ENCODE results near the gene PCSK9.

PCSK9 gene

DNA sequence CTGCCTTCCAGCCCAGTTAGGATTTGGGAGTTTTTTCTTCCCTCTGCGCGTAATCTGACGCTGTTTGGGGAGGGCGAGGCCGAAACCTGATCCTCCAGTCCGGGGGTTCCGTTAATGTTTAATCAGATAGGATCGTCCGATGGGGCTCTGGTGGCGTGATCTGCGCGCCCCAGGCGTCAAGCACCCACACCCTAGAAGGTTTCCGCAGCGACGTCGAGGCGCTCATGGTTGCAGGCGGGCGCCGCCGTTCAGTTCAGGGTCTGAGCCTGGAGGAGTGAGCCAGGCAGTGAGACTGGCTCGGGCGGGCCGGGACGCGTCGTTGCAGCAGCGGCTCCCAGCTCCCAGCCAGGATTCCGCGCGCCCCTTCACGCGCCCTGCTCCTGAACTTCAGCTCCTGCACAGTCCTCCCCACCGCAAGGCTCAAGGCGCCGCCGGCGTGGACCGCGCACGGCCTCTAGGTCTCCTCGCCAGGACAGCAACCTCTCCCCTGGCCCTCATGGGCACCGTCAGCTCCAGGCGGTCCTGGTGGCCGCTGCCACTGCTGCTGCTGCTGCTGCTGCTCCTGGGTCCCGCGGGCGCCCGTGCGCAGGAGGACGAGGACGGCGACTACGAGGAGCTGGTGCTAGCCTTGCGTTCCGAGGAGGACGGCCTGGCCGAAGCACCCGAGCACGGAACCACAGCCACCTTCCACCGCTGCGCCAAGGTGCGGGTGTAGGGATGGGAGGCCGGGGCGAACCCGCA, at the start of gene PCSK9:
TSS of gene PCSK9 (plus strand) at position 207 of the 741 bp plus-strand sequence. CDS start at position 497, 290 bp downstream.
- no peak within 1 kb of the TSS for H3K4me3 ChIP-seq (replicated peaks; ENCODE audit: low read depth, low read length)
- DNase-seq (ENCODE audit: extremely low read depth, insufficient read length) = no peak
- TF ChIP-seq, protein P1, sequence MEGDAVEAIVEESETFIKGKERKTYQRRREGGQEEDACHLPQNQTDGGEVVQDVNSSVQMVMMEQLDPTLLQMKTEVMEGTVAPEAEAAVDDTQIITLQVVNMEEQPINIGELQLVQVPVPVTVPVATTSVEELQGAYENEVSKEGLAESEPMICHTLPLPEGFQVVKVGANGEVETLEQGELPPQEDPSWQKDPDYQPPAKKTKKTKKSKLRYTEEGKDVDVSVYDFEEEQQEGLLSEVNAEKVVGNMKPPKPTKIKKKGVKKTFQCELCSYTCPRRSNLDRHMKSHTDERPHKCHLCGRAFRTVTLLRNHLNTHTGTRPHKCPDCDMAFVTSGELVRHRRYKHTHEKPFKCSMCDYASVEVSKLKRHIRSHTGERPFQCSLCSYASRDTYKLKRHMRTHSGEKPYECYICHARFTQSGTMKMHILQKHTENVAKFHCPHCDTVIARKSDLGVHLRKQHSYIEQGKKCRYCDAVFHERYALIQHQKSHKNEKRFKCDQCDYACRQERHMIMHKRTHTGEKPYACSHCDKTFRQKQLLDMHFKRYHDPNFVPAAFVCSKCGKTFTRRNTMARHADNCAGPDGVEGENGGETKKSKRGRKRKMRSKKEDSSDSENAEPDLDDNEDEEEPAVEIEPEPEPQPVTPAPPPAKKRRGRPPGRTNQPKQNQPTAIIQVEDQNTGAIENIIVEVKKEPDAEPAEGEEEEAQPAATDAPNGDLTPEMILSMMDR (IDR thresholded peaks at IDR 0.05; ENCODE audit: insufficient read depth, low read length, poor library complexity, severe bottlenecking) = no peak
- peaks cover 3% of the 10 kb centered on the region for H3K27me3 ChIP-seq (replicated peaks; ENCODE audit: control insufficient read depth, insufficient read depth, low read length)
- no peaks in the 10 kb centered on the region for H3K36me3 ChIP-seq (ENCODE audit: control insufficient read depth, insufficient read depth, low read length)

DNA sequence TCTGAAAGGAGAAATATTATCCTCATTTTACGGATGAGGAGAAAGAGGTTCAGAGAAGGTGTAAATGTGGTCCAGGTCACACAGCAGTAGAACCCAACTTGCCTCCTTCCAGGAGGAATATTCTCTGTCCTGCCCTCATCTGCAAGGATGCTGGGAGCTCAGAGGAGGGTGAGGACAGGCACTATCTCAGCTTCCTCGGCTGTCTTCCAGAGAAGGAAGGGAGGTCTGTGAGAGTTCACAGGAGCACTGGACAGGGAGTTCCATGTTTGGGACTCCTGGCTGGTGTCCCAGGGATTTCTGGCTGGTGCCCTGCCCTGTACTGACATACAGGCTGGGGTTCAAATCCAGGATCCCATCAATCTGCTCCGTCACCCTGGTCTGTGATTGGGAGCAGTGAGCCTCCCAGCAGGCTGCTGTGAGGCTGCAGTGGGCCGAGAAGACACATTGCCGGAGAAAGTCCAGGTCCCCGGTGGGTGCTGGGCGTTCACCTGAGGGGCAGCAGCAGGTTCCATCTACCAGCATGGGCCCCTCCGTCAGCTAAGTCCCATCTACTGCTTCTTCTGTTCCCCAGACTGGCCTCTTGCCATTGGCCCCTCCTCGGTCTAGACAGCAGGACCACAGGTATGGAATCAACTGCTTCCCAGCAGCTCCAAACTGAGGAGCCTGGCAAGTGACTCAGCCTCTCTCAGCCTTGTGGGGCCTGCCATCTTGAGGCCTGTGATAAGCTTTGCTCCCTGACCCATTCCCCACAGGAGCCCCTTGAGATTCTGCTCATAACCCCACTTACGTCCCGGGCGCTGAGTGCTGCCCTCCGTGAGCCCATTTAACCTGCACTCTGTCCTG, 49.2 kb upstream of the PCSK9 start:
- Histone ChIP-seq H3K36me3 (ENCODE audit: control insufficient read depth, insufficient read depth, low read length) (no peaks in the 10 kb centered on the region), H3K27me3 (replicated peaks; ENCODE audit: control insufficient read depth, insufficient read depth, low read length) (no peaks in the 10 kb centered on the region; the same call in 1 of the 2 replicates), H3K4me3 (replicated peaks; ENCODE audit: low read depth, low read length) (no peak overlapping the region)
- TF ChIP-seq, protein P1 (IDR thresholded peaks at IDR 0.05; ENCODE audit: insufficient read depth, low read length, poor library complexity, severe bottlenecking) = no peak
- no peak for DNase-seq (ENCODE audit: extremely low read depth, insufficient read length)

DNA sequence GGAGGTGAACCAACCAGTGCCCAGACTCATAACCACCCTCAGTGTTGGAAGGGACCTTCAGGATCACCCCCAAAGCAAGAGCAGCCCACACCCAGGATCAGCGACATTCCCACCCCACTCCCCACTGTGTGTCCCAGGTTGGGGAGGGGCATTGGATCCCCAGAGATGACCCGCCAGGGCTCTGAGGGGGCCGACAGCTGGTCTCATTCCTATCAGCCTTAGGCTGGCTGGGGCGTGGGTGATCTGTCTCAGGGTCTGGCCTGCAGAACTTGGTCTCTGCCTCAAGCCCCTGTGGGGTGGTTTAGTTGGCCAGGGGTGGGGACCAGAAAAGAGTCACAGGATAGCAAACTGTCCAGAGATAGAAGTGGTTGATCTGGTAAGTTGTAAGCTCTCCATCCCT, 48.4 kb upstream of the PCSK9 start:
- TF ChIP-seq, protein P1 (IDR thresholded peaks at IDR 0.05; ENCODE audit: insufficient read depth, low read length, poor library complexity, severe bottlenecking) = no peak
- no peaks in the 10 kb centered on the region for H3K36me3 ChIP-seq (ENCODE audit: control insufficient read depth, insufficient read depth, low read length)
- no peak for DNase-seq (ENCODE audit: extremely low read depth, insufficient read length)
- H3K4me3 ChIP-seq (replicated peaks; ENCODE audit: low read depth, low read length) = no peak overlapping the region
- no peaks in the 10 kb centered on the region; the same call in 1 of the 2 replicates for H3K27me3 ChIP-seq (replicated peaks; ENCODE audit: control insufficient read depth, insufficient read depth, low read length)

DNA sequence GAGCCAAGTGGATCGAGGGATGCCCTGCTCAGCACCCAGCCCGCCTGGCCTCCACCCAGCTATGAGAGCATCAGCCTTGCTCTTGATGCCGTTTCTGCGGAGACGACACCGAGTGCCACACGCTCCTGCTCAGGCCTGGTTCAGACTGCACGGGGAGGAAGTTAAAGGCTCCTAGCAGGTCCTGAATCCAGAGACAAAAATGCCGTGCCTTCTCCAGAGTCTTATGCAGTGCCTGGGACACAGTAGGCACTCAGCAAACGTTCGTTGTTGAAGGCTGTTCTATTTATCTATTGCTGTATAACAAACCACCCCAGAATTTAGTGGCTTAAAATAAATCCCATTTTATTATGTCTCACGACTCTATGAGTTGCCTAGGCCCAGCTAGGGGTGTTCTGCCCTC, 47.4 kb upstream of the PCSK9 start:
- TF ChIP-seq, protein P1 (IDR thresholded peaks at IDR 0.05; ENCODE audit: insufficient read depth, low read length, poor library complexity, severe bottlenecking) = no peak
- DNase-seq (ENCODE audit: extremely low read depth, insufficient read length) = no peak
- H3K4me3 ChIP-seq (replicated peaks; ENCODE audit: low read depth, low read length) = no peak overlapping the region
- no peaks in the 10 kb centered on the region for H3K36me3 ChIP-seq (ENCODE audit: control insufficient read depth, insufficient read depth, low read length)
- no peaks in the 10 kb centered on the region; the same call in 1 of the 2 replicates for H3K27me3 ChIP-seq (replicated peaks; ENCODE audit: control insufficient read depth, insufficient read depth, low read length)

DNA sequence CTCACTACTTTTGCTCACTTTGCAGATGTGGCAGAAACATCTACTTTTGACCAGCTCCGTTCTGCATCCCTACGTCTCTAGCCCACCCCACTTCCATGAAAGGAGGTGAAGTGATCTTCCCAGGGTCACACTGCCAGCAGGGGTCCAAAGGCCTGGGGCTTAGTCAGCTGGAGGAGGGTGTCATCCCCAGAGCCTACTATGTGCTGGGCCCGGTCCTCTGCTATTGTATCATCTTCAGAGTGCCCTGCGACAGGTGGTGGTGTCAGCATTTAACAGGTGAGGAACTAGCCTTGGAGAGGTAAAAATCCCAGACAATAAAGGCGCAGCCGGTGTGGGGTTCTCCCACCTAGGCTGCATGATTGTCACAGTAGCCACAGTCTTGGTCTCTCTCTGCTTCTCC, 46.2 kb upstream of the PCSK9 start:
- TF ChIP-seq, protein P1 (IDR thresholded peaks at IDR 0.05; ENCODE audit: insufficient read depth, low read length, poor library complexity, severe bottlenecking) = no peak
- Histone ChIP-seq H3K27me3 (replicated peaks; ENCODE audit: control insufficient read depth, insufficient read depth, low read length) (no peaks in the 10 kb centered on the region; the same call in 1 of the 2 replicates), H3K4me3 (replicated peaks; ENCODE audit: low read depth, low read length) (no peak overlapping the region), H3K36me3 (ENCODE audit: control insufficient read depth, insufficient read depth, low read length) (no peaks in the 10 kb centered on the region)
- DNase-seq (ENCODE audit: extremely low read depth, insufficient read length) = no peak

All from GM06990 (cell line).